Tibial nerve (tissue), 4 donors: ENCODE data around the gene KRTAP5-7. TPM values are rescaled to one million over a fixed set of nuclear protein-coding genes. Genes with fewer than 3 reads are reported as not detected.
"Not testable (repeated sequence)": the region's sequence is repeated elsewhere in the genome, so short reads cannot be mapped to it uniquely, and the experiment has no call there.

Experiments used
- DNase-seq, 2 donors: peaks; one replicate each; pipeline ENCODE4 v3.0.0-alpha.2; 2019; ENCODE audit warnings: low spot score in 2 of 2
- H3K27ac ChIP-seq, 4 donors: fragments of 200-600 bp; sonication (generic) in 3 of 4; one replicate each; pipeline ENCODE4 v1.5.1; 2017 to 2019; ENCODE audit warnings: mild to moderate bottlenecking in 1 of 4
- H3K27me3 ChIP-seq, 2 donors: fragments of 200-600 bp; sonication (generic) in 1 of 2; one replicate each; pipeline versions ENCODE4 v1.5.1 to v1.6.0; 2017 to 2019
- H3K36me3 ChIP-seq, 3 donors: fragments of 200-600 bp; sonication (generic); one replicate each; pipeline ENCODE4 v1.5.1; 2018 to 2019
- H3K4me1 ChIP-seq, 4 donors: fragments of 200-600 bp; sonication (generic) in 3 of 4; one replicate each; pipeline ENCODE4 v1.5.1; 2017 to 2019
- H3K4me3 ChIP-seq, 4 donors: fragments of 200-600 bp; sonication (generic) in 3 of 4; one replicate each; pipeline ENCODE4 v1.5.1; 2017 to 2019; ENCODE audit warnings: mild to moderate bottlenecking in 1 of 4, moderate library complexity in 1 of 4
- H3K9me3 ChIP-seq, 4 donors: fragments of 200-600 bp; sonication (generic) in 3 of 4; one replicate each; pipeline ENCODE4 v1.5.1; 2017 to 2019
- EP300 ChIP-seq, 2 donors: sonication (generic); formaldehyde crosslinking; IDR thresholded peaks; one replicate each; pipeline ENCODE4 v1.6.1; 2017; ENCODE audit warnings: antibody characterized with exemption in 2 of 2, mild to moderate bottlenecking in 1 of 2
- POLR2A ChIP-seq, 2 donors: fragments of 450-650 bp; IDR thresholded peaks; one replicate each; pipeline ENCODE4 v1.6.1; 2017; ENCODE audit warnings: antibody characterized with exemption in 2 of 2, mild to moderate bottlenecking in 2 of 2, moderate library complexity in 2 of 2
- WGBS, 2 donors: methylation state at CpG; one replicate each; pipeline ENCODE4 v1.1.5; 2018; 5-methylcytosine and 5-hydroxymethylcytosine counted together
- total RNA-seq, 4 donors: library from RNA; depleted of rRNA; stranded (reverse); fragments of >200 nt; gene quantifications; one replicate each; pipeline ENCODE4 v1.1.0, GENCODE V29; 2016
- TF ChIP-seq, protein P1 (sequence below), 5 experiments: fragments of 200-600 bp in 3 of 5; fragments of 450-650 bp in 2 of 5; sonication (generic) in 3 of 5; IDR thresholded peaks; one replicate each; pipeline ENCODE4 v1.5.1; 2016 to 2019; ENCODE audit warnings: antibody characterized with exemption in 5 of 5, mild to moderate bottlenecking in 3 of 5, moderate library complexity in 2 of 5

The KRTAP5-7 gene
- total RNA-seq, 4 donors from 2014 or later: 1.3 TPM; not detected in 3

DNA sequence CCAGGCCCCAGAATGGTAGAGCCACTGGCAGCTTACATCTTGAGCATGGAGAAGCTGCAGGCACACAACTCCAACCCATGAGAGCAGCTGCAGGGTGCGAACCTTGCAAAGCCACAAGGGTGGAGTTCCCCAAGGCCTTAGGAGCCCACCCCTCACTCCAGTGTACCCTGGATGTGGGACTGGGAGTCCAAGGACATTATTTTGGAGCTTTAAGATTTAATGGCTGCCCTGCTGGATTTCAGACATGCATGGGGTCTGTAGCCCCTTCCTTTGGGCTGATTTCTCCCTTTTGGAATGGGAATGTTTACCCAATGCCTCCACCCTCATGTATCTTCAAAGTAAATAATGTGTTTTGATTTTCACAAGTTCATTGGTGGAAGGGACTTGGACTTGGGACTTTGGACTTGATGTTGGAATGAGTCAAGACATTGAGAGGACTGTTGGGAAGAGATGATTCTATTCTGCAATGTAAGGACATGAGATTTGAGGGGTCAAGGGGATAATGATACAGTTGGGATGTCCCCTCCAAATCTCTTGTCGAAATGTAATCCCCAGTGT lies 1.1 kb upstream of the KRTAP5-7 start:
- no peak for TF ChIP-seq POLR2A (IDR thresholded peaks at IDR 0.05)
- TF ChIP-seq EP300 (IDR thresholded peaks at IDR 0.05): no peak
- TF ChIP-seq, protein P1, sequence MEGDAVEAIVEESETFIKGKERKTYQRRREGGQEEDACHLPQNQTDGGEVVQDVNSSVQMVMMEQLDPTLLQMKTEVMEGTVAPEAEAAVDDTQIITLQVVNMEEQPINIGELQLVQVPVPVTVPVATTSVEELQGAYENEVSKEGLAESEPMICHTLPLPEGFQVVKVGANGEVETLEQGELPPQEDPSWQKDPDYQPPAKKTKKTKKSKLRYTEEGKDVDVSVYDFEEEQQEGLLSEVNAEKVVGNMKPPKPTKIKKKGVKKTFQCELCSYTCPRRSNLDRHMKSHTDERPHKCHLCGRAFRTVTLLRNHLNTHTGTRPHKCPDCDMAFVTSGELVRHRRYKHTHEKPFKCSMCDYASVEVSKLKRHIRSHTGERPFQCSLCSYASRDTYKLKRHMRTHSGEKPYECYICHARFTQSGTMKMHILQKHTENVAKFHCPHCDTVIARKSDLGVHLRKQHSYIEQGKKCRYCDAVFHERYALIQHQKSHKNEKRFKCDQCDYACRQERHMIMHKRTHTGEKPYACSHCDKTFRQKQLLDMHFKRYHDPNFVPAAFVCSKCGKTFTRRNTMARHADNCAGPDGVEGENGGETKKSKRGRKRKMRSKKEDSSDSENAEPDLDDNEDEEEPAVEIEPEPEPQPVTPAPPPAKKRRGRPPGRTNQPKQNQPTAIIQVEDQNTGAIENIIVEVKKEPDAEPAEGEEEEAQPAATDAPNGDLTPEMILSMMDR (IDR thresholded peaks at IDR 0.05): no peak
- H3K27me3 ChIP-seq: no peaks in the 10 kb centered on the region
- no peak for DNase-seq
- no peaks in the 10 kb centered on the region for H3K4me1 ChIP-seq
- peaks cover 0 to 7% (median 0%) of the 10 kb centered on the region in 3 donors for H3K36me3 ChIP-seq
- H3K9me3 ChIP-seq: peaks cover 0 to 10% (median 0%) of the 10 kb centered on the region in 4 donors
- 68 to 77% methylated on average over 2 of the region's 2 CpGs for WGBS, 2 donors
- H3K27ac ChIP-seq: no peak overlapping the region
- no peak overlapping the region for H3K4me3 ChIP-seq

DNA sequence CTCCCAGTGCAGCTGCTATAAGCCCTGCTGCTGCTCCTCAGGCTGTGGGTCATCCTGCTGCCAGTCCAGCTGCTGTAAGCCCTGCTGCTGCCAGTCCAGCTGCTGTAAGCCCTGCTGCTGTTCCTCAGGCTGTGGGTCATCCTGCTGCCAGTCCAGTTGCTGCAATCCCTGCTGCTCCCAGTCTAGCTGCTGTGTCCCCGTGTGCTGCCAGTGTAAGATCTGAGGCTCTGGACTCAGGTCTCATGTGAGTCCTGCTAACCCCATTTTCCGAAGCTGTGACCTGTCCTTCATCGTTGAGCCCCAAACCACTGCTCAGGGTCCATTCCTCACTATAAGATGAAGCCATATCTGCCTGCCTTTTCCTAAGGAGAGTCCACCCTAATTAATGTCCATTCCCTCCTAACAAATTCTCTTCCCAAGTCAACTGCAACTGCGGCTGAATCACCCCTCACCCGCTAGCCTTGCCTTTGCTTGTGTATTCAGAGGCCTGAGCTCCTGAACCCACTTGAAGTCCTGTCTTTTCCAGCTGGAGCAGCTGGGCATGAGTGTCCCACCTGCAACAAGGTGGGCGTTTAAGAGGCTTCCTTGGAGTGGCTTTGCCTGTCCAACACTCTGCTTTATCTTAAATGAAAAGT lies 626 bp downstream of the KRTAP5-7 start:
- 88 to 91% methylated on average over 6 of the region's 6 CpGs for WGBS, 2 donors

DNA sequence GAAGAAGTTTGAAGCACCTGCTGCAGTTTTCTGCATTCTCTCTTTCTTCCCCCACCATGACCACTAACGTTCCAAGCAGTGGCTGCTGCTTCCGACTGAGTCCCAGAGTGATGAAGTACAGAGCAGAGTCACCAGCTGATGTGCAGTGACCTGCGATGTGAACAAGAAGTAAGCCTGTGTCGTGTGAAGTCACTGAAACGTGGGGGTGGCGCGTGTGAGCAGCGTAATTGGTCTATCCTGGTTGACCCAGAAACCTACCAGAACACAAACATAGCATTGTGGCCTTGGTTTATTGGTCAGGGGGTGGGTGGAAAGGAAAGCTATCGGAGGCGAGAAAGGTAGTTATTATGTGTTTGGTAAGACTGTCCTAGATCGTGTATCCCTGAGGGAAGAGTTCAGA lies 3.5 kb downstream of the KRTAP5-7 start:
- no peak overlapping the region for H3K27ac ChIP-seq
- TF ChIP-seq, protein P1 (IDR thresholded peaks at IDR 0.05): no peak
- TF ChIP-seq POLR2A (IDR thresholded peaks at IDR 0.05) (no peak), EP300 (IDR thresholded peaks at IDR 0.05) (no peak)
- H3K9me3 ChIP-seq: peaks cover 0 to 4% (median 0%) of the 10 kb centered on the region in 4 donors
- no peaks in the 10 kb centered on the region for H3K36me3 ChIP-seq
- H3K4me1 ChIP-seq: no peaks in the 10 kb centered on the region
- WGBS, 2 donors: 70 to 72% methylated on average over 11 of the region's 11 CpGs
- no peak for DNase-seq
- no peaks in the 10 kb centered on the region for H3K27me3 ChIP-seq
- no peak overlapping the region for H3K4me3 ChIP-seq

More for the DNA sequence above, 626 bp downstream of the KRTAP5-7 start:
- Histone ChIP-seq H3K4me3 (no peak overlapping the region), H3K9me3 (peaks cover 0 to 10% (median 0%) of the 10 kb centered on the region in 4 donors), H3K36me3 (peaks cover 0 to 5% (median 0%) of the 10 kb centered on the region in 3 donors), H3K27ac (no peak overlapping the region), H3K4me1 (no peaks in the 10 kb centered on the region), H3K27me3 (no peaks in the 10 kb centered on the region)
- TF ChIP-seq POLR2A (IDR thresholded peaks at IDR 0.05): no peak
- TF ChIP-seq, protein P1 (IDR thresholded peaks at IDR 0.05): no peak
- TF ChIP-seq EP300 (IDR thresholded peaks at IDR 0.05): no peak
- no peak for DNase-seq

DNA sequence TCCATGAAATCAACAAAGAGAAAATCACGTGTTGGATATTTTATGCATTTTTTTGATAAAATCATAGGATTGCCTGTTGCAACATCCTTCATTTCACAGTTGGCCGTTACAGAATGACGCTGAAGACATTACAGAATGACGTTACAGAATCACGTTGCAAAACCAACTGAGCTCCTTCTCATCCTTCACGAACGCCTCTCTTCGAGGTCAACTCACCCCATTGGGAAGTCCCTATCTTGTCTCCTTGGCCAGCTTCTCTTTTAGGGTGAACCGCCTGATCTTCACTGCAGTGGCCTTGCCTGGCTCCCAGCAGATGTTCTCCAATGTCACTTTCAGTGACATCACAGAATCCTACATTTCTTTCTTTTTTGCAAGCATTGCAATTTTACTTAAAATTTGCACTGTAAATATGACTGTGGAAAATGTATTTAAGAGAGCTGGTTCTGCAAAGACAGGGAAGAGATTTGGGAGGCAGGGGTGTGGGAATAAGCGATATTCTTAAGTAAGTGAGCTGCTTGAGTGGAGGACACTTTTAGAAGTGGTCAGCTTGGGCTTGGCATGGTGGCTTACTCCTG lies 5.1 kb downstream of the KRTAP5-7 start:
- no peaks in the 10 kb centered on the region for H3K27me3 ChIP-seq
- no peaks in the 10 kb centered on the region for H3K36me3 ChIP-seq
- DNase-seq: no peak
- no peaks in the 10 kb centered on the region for H3K4me1 ChIP-seq
- 80 to 81% methylated on average over 10 of the region's 10 CpGs for WGBS, 2 donors
- no peaks in the 10 kb centered on the region for H3K9me3 ChIP-seq
- TF ChIP-seq, protein P1 (IDR thresholded peaks at IDR 0.05): no peak
- TF ChIP-seq POLR2A (IDR thresholded peaks at IDR 0.05) (no peak), EP300 (IDR thresholded peaks at IDR 0.05) (no peak)
- no peak overlapping the region for H3K4me3 ChIP-seq
- H3K27ac ChIP-seq: no peak overlapping the region

DNA sequence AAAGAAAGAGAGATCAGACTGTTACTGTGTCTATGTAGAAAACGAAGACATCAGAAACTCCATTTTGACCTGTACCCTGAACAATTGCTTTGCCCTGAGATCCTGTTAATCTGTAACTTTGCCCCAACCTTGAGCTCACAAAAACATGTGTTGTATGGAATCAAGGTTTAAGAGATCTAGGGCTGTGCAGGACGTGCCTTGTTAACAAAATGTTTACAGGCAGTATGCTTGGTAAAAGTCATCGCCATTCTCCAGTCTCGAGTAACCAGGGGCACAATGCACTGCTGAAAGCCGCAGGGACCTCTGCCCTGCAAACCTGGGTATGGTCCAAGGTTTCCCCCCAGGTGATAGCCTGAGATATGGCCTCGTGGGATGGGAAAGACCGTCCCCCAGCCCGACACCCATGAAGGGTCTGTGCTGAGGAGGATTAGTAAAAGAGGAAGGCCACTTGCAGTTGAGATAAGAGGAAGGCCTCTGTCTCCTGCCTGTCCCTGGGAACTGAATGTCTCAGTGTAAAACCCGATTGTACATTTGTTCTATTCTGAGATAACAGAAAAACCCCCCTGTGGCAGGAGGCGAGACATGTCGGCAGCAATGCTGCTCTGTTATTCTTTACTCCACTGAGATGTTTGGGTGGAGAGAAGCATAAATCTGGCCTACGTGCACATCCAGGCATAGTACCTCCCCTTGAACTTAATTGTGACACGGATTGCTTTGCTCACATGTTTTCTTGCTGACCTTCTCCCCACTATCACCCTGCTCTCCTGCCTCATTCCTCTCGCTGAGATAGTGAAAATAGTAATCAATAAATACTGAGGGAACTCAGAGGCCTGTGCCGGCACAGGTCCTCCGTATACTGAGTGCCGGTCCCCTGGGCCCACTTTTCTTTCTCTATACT lies 7.9 kb downstream of the KRTAP5-7 start:
- 59 to 61% methylated on average over 17 of the region's 17 CpGs for WGBS, 2 donors

More for the DNA sequence above, 7.9 kb downstream of the KRTAP5-7 start:
- not testable (repeated sequence) for H3K9me3 ChIP-seq, H3K27ac ChIP-seq, H3K36me3 ChIP-seq, DNase-seq, H3K4me3 ChIP-seq, H3K4me1 ChIP-seq, H3K27me3 ChIP-seq
